Pancreas (tissue), 10 donors: Measurements from ENCODE around the gene CLCN4. TPM values are rescaled to one million over a fixed set of nuclear protein-coding genes. Genes with fewer than 3 reads are reported as not detected.

ENCODE experiments used
- ATAC-seq, 4 donors: fragments of 200-7000 bp; cut with Tn5 transposase; one replicate each; pipeline versions ENCODE4 v1.8.0 to v1.9.1; 2020; ENCODE audit warnings: mild to moderate bottlenecking in 4 of 4, moderate library complexity in 4 of 4
- DNase-seq, 6 donors: peaks; one replicate each; pipeline ENCODE4 v3.0.0-alpha.2; 2020
- FAIRE-seq: peaks from 2 replicates; lab custom pipeline; 2012; peaks lifted over from hg19 to GRCh38; lab: Jason Lieb, UNC
- H3K27ac ChIP-seq, 4 donors: fragments of 200-600 bp; sonication (generic); 1 replicate in 3 of 4; 2 replicates in 1 of 4; pipeline versions ENCODE4 v1.5.0 to v1.8.0; 2020
- H3K27me3 ChIP-seq, 4 donors: fragments of 200-600 bp; one replicate each; pipeline ENCODE4 v1.8.0; 2021
- H3K36me3 ChIP-seq, 3 donors: fragments of 200-600 bp; sonication (generic) in 1 of 3; one replicate each; pipeline versions ENCODE4 v1.5.0 to v1.8.0; 2020 to 2021
- H3K4me1 ChIP-seq, 3 donors: fragments of 200-600 bp; one replicate each; pipeline ENCODE4 v1.8.0; 2021
- H3K4me3 ChIP-seq, 4 donors: fragments of 200-600 bp; sonication (generic) in 2 of 4; one replicate each; pipeline versions ENCODE4 v1.5.0 to v1.8.0; 2020 to 2021
- H3K9me3 ChIP-seq, 4 donors: fragments of 200-600 bp; one replicate each; pipeline ENCODE4 v1.8.0; 2021
- CTCF ChIP-seq, 4 donors: fragments of 200-600 bp; sonication (generic) in 3 of 4; IDR thresholded peaks; one replicate each; pipeline versions ENCODE4 v1.5.0 to v1.8.0; 2021; ENCODE audit warnings: antibody characterized with exemption in 4 of 4
- WGBS, 2 donors: extraction: QIAGEN DNeasy Blood & Tissue Kit; methylation state at CpG; one replicate each; pipeline ENCODE4 v1.1.7; 2013; 5-methylcytosine and 5-hydroxymethylcytosine counted together
- intact Hi-C, 3 donors: fragments of 100-400 bp; cut with DNase I; formaldehyde crosslinking; loops; one replicate each; pipeline versions ENCODE4 v1.11.1 to v1.14.2; 2022
- polyA plus RNA-seq, 2 donors: library from polyadenylated mRNA; stranded (reverse); fragments of 200-250 nt; gene quantifications; one replicate each; pipeline ENCODE4 v1.2.3, GENCODE V29; 2013
- total RNA-seq, 6 donors: library from RNA; stranded (reverse); fragmentation: NEBNext Ultra II Directional in 4 of 6; extraction: Animal tissue kit (Norgen Biotek cat#: 25700) in 4 of 6; gene quantifications; one replicate each; pipeline versions ENCODE4 v1.2.1 to v1.2.4, GENCODE V29; 2021 to 2023
- donor health status: healthy with polysubstance abuse.
- donor health status: DM: no; HTN: no; CAD: no; lungs with moderate emphysema.
- donor health status: DM: no; HTN: no; CAD: no.
- donor health status: control.
- donor health status: control.
- donor health status: Bipolar disorder and iron deficiency.
- donor health status: DM: yes; HTN: yes; CAD: no.
- donor health status: DM: no; HTN: no; CAD: no.
- donor health status: DM: no; HTN: no; CAD: no.
- donor health status: DM: yes; HTN: yes; CAD: no.

The CLCN4 gene
- total and polyA plus RNA-seq, 8 donors = 0.57 to 4.0 (median 2.4) TPM

- DNase-seq = no peak
- Histone ChIP-seq H3K36me3 (no peaks in the 10 kb centered on the region), H3K4me1 (no peaks in the 10 kb centered on the region), H3K4me3 (no peak overlapping the region), H3K27me3 (no peaks in the 10 kb centered on the region), H3K9me3 (no peaks in the 10 kb centered on the region), H3K27ac (no peak overlapping the region)
- TF ChIP-seq CTCF (IDR thresholded peaks at IDR 0.05) = no peak
- no peak for FAIRE-seq
- no peak for ATAC-seq
- intact Hi-C loops = no loop called here
- 65 to 87% methylated on average over 5 of the region's 5 CpGs for WGBS, 2 donors
Measured at GRCh38 chrX:10178866-10179463, 22.2 kb downstream of the CLCN4 start.

- 75 to 79% methylated on average over 3 of the region's 3 CpGs for WGBS, 2 donors
- no peak for DNase-seq
- Histone ChIP-seq H3K27ac (no peak overlapping the region), H3K36me3 (no peaks in the 10 kb centered on the region), H3K4me1 (no peaks in the 10 kb centered on the region), H3K27me3 (no peaks in the 10 kb centered on the region), H3K4me3 (no peak overlapping the region), H3K9me3 (no peaks in the 10 kb centered on the region)
- ATAC-seq = no peak
- intact Hi-C loops = loop anchor here in 1 of 3 donors (10.0 kb wide), 1 partner anchor 951 kb away; no protein-coding TSS in a partner anchor
- no peak for TF ChIP-seq CTCF (IDR thresholded peaks at IDR 0.05)
- FAIRE-seq = no peak
Measured at GRCh38 chrX:10183760-10184159, 27.0 kb downstream of the CLCN4 start.

- Histone ChIP-seq H3K4me1 (no peaks in the 10 kb centered on the region), H3K27ac (no peak overlapping the region), H3K36me3 (no peaks in the 10 kb centered on the region), H3K9me3 (no peaks in the 10 kb centered on the region), H3K4me3 (no peak overlapping the region), H3K27me3 (no peaks in the 10 kb centered on the region)
- FAIRE-seq (no peak), ATAC-seq (no peak), DNase-seq (no peak)
- WGBS, 2 donors = 66 to 82% methylated on average over 2 of the region's 2 CpGs
- intact Hi-C loops = loop anchor here in 1 of 3 donors (10.0 kb wide), 1 partner anchor 950 kb away; no protein-coding TSS in a partner anchor
- TF ChIP-seq CTCF (IDR thresholded peaks at IDR 0.05) = no peak
Measured at GRCh38 chrX:10184411-10184810, 27.6 kb downstream of the CLCN4 start.

- no peaks in the 10 kb centered on the region for H3K27me3 ChIP-seq
- TF ChIP-seq CTCF (IDR thresholded peaks at IDR 0.05) = no peak
- no peak overlapping the region for H3K27ac ChIP-seq
- no peaks in the 10 kb centered on the region for H3K9me3 ChIP-seq
- H3K4me1 ChIP-seq = no peaks in the 10 kb centered on the region
- no peak overlapping the region for H3K4me3 ChIP-seq
- DNase-seq (no peak), FAIRE-seq (no peak), ATAC-seq (no peak)
- WGBS, 2 donors = 69 to 83% methylated on average over 9 of the region's 9 CpGs
- intact Hi-C loops = loop anchor here in 1 of 3 donors (10.0 kb wide), 1 partner anchor 948 kb away; no protein-coding TSS in a partner anchor
- no peaks in the 10 kb centered on the region for H3K36me3 ChIP-seq
Measured at GRCh38 chrX:10186355-10186754, 29.6 kb downstream of the CLCN4 start.

GRCh38 chrX:10187421-10187820, 30.6 kb downstream of the CLCN4 start:
- no peak for ATAC-seq
- Histone ChIP-seq H3K4me3 (no peak overlapping the region), H3K9me3 (no peaks in the 10 kb centered on the region), H3K36me3 (no peaks in the 10 kb centered on the region), H3K27me3 (no peaks in the 10 kb centered on the region), H3K4me1 (no peaks in the 10 kb centered on the region), H3K27ac (no peak overlapping the region)
- no peak for FAIRE-seq
- TF ChIP-seq CTCF (IDR thresholded peaks at IDR 0.05) = no peak
- DNase-seq = no peak
- 75 to 85% methylated on average over 15 of the region's 15 CpGs for WGBS, 2 donors
- intact Hi-C loops = loop anchor here in 1 of 3 donors (10.0 kb wide), 1 partner anchor 947 kb away; no protein-coding TSS in a partner anchor
